Activated T-helper 1 cell treated with anti-CD3 and anti-CD28 coated beads, Interleukin-2, amount 50 U/mL, for 16 hours (primary cell): ENCODE results near the gene PTPN3.
"Not testable (repeated sequence)": the region's sequence is repeated elsewhere in the genome, so short reads cannot be mapped to it uniquely, and the experiment has no call there.

Source experiments
- DNase-seq, 2 donors: peaks; one replicate each; pipeline ENCODE4 v3.0.0-alpha.2; 2020; ENCODE audit warnings: low read depth in 1 of 2, low spot score in 1 of 2

PTPN3 gene

GRCh38 chr9:109498195-109499092 is at the start of gene PTPN3:
Gene PTPN3, minus strand, starts transcription at chr9:109498307. Its CDS starts 34,873 bp downstream, at chr9:109463434.
- DNase-seq, result no peak

GRCh38 chr9:109544954-109545353 is 46.8 kb upstream of the PTPN3 start:
- DNase-seq, result not testable (repeated sequence)

- no peak for DNase-seq
These were observed 44.8 kb upstream of the PTPN3 start for GRCh38 chr9:109542922-109543321.

GRCh38 chr9:109538346-109538745 is 40.2 kb upstream of the PTPN3 start:
- no peak for DNase-seq

GRCh38 chr9:109537288-109537687 is 39.2 kb upstream of the PTPN3 start:
- DNase-seq, result no peak

GRCh38 chr9:109536859-109537258 is 38.8 kb upstream of the PTPN3 start:
- no peak for DNase-seq

- DNase-seq, result no peak
These were observed 37.3 kb upstream of the PTPN3 start for GRCh38 chr9:109535365-109535764.

GRCh38 chr9:109534151-109534550 is 36.0 kb upstream of the PTPN3 start:
- no peak for DNase-seq

GRCh38 chr9:109532652-109533051 is 34.5 kb upstream of the PTPN3 start:
- not testable (repeated sequence) for DNase-seq

- DNase-seq, result no peak
These were observed 24.0 kb upstream of the PTPN3 start for GRCh38 chr9:109522106-109522505.

- no peak for DNase-seq
These were observed 22.5 kb upstream of the PTPN3 start for GRCh38 chr9:109520475-109521132.

- DNase-seq, result no peak
These were observed 21.3 kb upstream of the PTPN3 start for GRCh38 chr9:109519366-109519765.

GRCh38 chr9:109518621-109519335 is 20.7 kb upstream of the PTPN3 start:
- DNase-seq, result no peak

GRCh38 chr9:109517901-109518377 is 19.8 kb upstream of the PTPN3 start:
- no peak for DNase-seq

GRCh38 chr9:109513871-109514270 is 15.8 kb upstream of the PTPN3 start:
- DNase-seq, result no peak

GRCh38 chr9:109512170-109512756 is 14.2 kb upstream of the PTPN3 start:
- DNase-seq, result no peak

GRCh38 chr9:109510506-109510905 is 12.4 kb upstream of the PTPN3 start:
- no peak for DNase-seq

- DNase-seq, result not testable (repeated sequence)
These were observed 11.9 kb upstream of the PTPN3 start for GRCh38 chr9:109510042-109510441.

- DNase-seq, result no peak
These were observed 11.5 kb upstream of the PTPN3 start for GRCh38 chr9:109509611-109510010.

- DNase-seq, result no peak
These were observed 9.3 kb upstream of the PTPN3 start for GRCh38 chr9:109507421-109507838.

GRCh38 chr9:109506097-109506712 is 8.1 kb upstream of the PTPN3 start:
- no peak for DNase-seq
